HG03439 (cell line): ENCODE results near the gene EPHB3.
"Not testable (repeated sequence)": the region's sequence is repeated elsewhere in the genome, so short reads cannot be mapped to it uniquely, and the experiment has no call there.

Experiments
- ATAC-seq: cut with Tn5 transposase; IDR thresholded peaks from one replicate; pipeline ENCODE4 v1.9.1; 2021; ENCODE audit warnings: mild to moderate bottlenecking, moderate library complexity; ENCODE audit not compliant: unreplicated experiment

Gene EPHB3

GRCh38 chr3:184619787-184620430, 58.3 kb downstream of the EPHB3 start:
- ATAC-seq: no peak

DNA sequence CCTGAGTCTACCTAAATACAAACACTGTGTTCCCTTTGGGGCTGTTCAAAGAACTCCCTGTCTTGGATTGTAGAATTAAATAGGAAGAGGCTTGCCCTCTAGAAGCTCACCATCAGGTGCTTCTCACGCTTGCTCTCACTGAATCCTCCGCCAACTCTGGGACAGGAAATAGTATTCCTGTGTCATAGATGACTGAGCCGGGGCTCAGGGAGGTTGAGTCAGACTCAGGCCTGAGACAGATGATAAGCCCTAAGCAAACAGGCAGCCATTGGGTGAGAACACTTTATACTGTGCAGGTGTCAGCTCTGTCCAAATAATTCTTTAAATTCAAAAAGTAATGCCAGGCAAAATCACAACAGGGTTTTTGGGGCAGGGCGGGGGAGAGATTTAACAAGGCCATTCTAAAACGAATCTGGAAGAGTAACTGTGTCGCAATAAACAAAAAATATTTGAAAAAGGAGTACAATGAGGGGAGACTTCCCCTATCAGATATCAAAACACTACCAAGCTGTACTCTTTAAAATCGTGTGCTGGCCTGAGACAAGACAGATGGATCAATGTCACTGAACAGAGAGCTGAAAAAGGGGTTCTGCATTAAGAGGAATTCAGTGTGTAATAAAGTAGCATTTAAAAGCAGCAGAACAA, 59.0 kb downstream of the EPHB3 start:
- no peak for ATAC-seq

GRCh38 chr3:184622156-184622555, 60.6 kb downstream of the EPHB3 start:
- not testable (repeated sequence) for ATAC-seq

- ATAC-seq: no peak
These were observed 65.3 kb downstream of the EPHB3 start for GRCh38 chr3:184626923-184627322.

- ATAC-seq: no peak
These were observed 68.1 kb downstream of the EPHB3 start for GRCh38 chr3:184629555-184630160.

DNA sequence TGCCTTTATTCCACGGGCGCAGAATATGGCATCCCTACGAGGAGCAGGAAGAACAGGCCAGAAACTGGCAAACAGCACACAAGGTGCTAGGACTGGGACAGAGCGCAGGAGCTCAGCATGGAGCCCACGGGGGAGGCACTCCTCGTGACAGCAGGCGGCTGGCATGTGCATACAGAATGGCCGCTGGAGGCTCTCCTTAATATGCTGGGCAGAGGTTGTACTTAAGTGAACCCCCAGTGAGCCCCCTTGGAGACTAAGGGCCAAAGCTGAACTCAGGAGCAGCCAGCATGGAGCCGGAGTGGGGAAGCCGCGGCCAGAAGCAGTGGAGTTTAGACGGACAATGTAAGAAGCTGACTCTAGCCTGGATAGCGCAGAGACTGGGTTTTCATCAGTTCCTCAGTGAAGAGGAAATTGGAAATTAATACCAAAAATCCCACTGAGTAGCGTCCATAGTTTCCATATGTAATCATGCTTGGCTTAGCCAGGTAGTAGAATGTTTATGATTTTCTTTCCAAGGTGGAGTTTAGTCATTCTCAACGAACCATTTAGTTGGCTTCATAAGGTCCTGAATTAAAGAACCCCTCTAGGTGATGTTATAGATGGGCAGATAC, 69.4 kb downstream of the EPHB3 start:
- ATAC-seq: no peak

DNA sequence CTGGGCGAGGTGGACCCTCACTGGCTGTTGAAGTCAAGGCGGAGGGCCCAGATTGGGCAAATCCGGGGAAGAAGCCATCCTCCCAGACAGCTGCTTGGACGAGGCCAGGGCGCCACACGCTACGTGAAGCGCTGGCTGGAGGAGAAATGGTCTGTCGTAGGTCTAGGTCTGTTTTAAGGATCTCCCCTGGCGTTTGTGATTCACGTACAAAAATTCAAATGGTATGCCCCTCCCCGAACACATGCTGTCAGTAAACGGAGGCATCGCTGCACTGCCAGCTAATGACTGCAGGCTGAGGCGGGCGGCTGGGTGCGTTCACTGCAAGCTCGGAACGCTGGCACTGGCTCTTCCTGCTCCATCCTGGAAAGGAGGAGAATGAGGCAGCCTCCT, 69.9 kb downstream of the EPHB3 start:
- ATAC-seq: no peak
